Medulla oblongata (tissue), 1 donor: ENCODE data around the gene MNX1.

ENCODE experiments used
- DNase-seq: peaks from one replicate; pipeline ENCODE4 v3.0.0-alpha.2; 2015; ENCODE audit errors: extremely low spot score

The MNX1 gene

GRCh38 chr7:156969972-156970420, 40.5 kb downstream of the MNX1 start:
- no peak for DNase-seq

DNA sequence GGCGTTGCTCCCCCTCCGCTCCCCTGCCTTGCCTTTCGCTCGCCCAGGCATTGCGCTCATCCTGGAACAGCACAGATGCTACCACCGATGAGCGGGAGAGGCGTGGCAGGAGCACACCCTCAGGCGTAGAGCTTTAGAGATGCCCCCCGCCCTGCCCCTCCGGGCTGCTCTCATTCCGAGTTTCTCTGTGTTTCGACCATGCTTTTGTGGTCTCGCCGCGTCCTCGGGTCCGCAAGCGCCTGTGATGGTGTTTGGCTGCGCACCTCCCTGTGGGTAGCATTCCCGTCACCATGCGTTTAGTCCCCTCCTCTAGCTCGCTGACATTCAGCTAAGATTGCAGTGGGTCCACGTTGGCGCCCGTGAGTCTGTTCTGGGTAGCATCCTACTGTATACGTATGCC, 42.3 kb downstream of the MNX1 start:
- no peak for DNase-seq

DNA sequence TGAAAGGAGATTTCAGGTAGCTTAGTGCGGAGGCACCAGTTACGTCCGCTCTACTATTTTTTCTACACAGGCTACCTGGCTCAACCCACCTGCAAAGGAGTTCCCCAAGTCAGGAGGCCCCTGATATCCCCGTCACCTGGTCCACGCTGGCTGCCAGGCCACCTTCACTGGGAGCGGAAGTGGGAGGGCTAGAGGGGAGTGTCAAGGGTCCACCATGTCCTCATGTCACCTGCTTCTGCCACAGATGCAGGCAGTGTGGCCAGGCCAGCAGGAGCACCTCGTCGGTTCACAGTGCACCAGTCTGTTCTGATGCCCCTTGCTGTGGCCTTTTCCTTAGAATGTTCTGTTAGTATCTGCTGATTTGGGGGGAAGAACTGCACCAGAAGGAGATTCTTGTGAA, 44.1 kb downstream of the MNX1 start:
- no peak for DNase-seq

- DNase-seq, result no peak
These were observed 45.5 kb downstream of the MNX1 start for GRCh38 chr7:156964971-156965370.

DNA sequence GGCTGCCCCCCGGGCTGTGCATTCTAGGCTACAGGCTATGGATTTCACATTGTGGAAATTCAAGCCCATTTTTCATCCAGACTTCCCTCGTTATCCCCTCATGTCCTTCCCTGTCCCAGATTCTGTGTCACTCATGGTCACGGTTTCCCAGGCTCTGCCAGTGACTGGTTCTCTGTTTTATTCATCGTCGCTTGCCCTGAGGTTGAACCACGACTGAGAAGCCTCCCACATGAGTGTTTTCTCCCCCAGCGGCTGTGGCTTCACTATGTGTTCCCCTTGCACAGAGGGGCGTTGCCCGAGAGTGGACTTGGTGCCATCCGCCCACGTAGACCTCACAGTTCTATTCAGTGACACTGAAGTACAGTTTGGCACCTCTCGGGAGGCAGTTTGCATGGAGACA, 47.0 kb downstream of the MNX1 start:
- no peak for DNase-seq

DNA sequence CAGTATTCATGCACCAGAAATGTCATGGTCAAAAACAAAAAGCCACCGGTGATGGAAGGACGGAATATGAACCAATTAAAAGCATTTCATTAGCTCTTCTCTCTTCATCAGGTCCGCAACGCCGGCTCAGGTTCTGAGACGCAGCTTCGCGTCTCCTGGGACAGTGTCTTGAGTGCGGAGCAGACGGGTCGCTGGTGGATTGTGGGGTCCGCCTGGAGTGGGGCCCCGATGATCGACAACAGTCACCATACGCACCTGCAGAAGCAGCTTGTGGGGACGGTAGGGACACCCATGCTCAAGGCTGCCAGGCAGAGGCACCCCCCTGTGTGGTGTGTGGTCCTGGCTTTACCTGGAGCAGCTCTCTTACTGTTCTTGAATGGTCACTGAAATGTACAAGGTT, 47.6 kb downstream of the MNX1 start:
- no peak for DNase-seq

DNA sequence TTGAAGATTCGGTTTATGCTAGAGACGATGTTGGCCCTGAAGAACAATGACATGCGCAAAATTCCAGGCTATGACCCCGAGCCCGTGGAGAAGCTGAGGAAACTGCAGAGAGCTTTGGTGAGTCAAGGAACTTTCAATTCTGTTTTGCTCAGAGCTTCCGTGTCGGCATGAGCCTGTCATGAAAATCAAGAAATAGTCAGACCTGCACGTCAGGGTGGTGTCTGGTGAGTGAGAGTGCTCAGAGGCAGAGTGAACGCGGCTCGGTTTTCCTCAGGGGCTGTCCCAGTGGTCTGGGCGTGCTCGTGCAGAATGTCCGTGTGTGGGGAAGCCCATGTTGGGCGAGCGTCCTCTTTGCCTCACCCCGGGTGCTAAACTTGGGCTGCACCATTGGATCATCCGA, 48.3 kb downstream of the MNX1 start:
- DNase-seq, result no peak

DNA sequence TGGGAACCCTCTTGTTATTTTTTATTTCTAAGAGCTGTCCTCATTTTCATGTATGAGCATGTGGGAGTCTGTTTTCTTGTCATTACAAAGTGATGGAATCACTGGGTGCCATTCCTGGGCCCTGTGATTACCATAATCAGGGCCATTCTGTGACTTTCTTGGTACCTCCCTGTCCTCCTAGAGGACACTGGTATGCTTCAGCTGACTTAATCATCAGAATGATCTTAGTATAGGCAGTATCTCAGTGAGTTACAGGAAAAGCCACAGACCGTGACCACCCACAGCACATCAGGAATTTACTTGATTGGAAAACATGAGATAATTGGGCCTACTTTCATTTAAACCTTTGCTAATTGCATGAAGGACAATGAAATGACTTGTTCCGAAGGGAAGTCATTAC, 53.7 kb downstream of the MNX1 start:
- no peak for DNase-seq

GRCh38 chr7:156954941-156955340, 55.5 kb downstream of the MNX1 start:
- DNase-seq, result no peak
